Kidney (tissue), 14 donors: Measurements from ENCODE around the gene FAM120A. TPM values are rescaled to one million over a fixed set of nuclear protein-coding genes. Genes with fewer than 3 reads are reported as not detected.

ENCODE experiments used
- DNase-seq, 5 donors: peaks; one replicate each; pipeline ENCODE4 v3.0.0-alpha.2; 2013 to 2020
- FAIRE-seq: peaks from 2 replicates; lab custom pipeline; 2012; peaks lifted over from hg19 to GRCh38; lab: Jason Lieb, UNC
- H3K27ac ChIP-seq, 2 donors: one replicate each; pipeline ENCODE4 v1.7.0; 2013; ENCODE audit warnings: low read depth in 2 of 2, low read length in 2 of 2, inconsistent platforms in 1 of 2
- H3K27me3 ChIP-seq: one replicate; pipeline ENCODE4 v1.7.1; 2013; ENCODE audit warnings: low read length, inconsistent platforms; ENCODE audit not compliant: control insufficient read depth, insufficient read depth
- H3K36me3 ChIP-seq, 3 donors: one replicate each; pipeline versions ENCODE4 v1.7.0 to v1.7.1; 2013; ENCODE audit warnings: low read length in 3 of 3, control low read depth in 1 of 3, inconsistent platforms in 1 of 3; ENCODE audit not compliant: insufficient read depth in 3 of 3, control insufficient read depth in 2 of 3
- H3K4me1 ChIP-seq, 3 donors: one replicate each; pipeline versions ENCODE4 v1.7.0 to v1.7.1; 2013; ENCODE audit warnings: low read length in 3 of 3, inconsistent platforms in 1 of 3, low read depth in 1 of 3; ENCODE audit not compliant: control insufficient read depth in 2 of 3, insufficient read depth in 2 of 3
- H3K4me3 ChIP-seq, 3 donors: one replicate each; pipeline versions ENCODE4 v1.7.0 to v1.8.1; 2013; ENCODE audit warnings: low read length in 3 of 3, control low read depth in 1 of 3, inconsistent platforms in 1 of 3
- H3K9ac ChIP-seq, 3 donors: one replicate each; pipeline versions ENCODE4 v1.7.0 to v1.7.1; 2013; ENCODE audit warnings: low read length in 3 of 3, control low read depth in 1 of 3, inconsistent platforms in 1 of 3
- H3K9me3 ChIP-seq, 3 donors: one replicate each; pipeline versions ENCODE4 v1.7.0 to v1.7.1; 2013; ENCODE audit warnings: low read length in 3 of 3, control low read depth in 1 of 3, inconsistent platforms in 1 of 3; ENCODE audit not compliant: control insufficient read depth in 2 of 3, insufficient read depth in 1 of 3
- intact Hi-C: fragments of 100-400 bp; cut with DNase I; formaldehyde crosslinking; loops from one replicate; pipeline ENCODE4 v1.11.1; 2022
- polyA plus RNA-seq: library from polyadenylated mRNA; stranded (reverse); fragments of 350-450 nt; fragmentation: Illumina TruSeq; extraction: RNeasy Lipid Tissue Mini Kit (QIAGEN cat#74804); gene quantifications from one replicate; pipeline ENCODE4 v1.2.3, GENCODE V29; 2014; ENCODE audit warnings: low read depth, low replicate concordance; ENCODE audit not compliant: insufficient read depth
- total RNA-seq: library from RNA; stranded (reverse); fragmentation: NEBNext Ultra II Directional; extraction: Animal tissue kit (Norgen Biotek cat#: 25700); gene quantifications from one replicate; pipeline ENCODE4 v1.2.1, GENCODE V29; 2021
- TF ChIP-seq, protein P1 (sequence below): IDR thresholded peaks from 3 replicates; pipeline ENCODE4 v1.5.1; 2012; ENCODE audit warnings: mild to moderate bottlenecking, moderate library complexity, borderline replicate concordance; ENCODE audit not compliant: insufficient read depth; ENCODE audit errors: extremely low read depth
- donor health status: control.
- donor health status: control.
- donor health status: control.
- donor health status: control.
- donor health status: control.
- donor health status: DM: yes; HTN: yes; CAD: no.
- donor health status: Normal renal cell carcinoma (clear cell type).

Gene FAM120A
- total and polyA plus RNA-seq, 2 donors from 2014 or later: 43.7 to 127 TPM

- Histone ChIP-seq H3K9me3 (no peaks in the 10 kb centered on the region), H3K4me3 (no peak overlapping the region), H3K4me1 (peaks cover 0 to 4% (median 3%) of the 10 kb centered on the region in 3 donors), H3K27me3 (no peaks in the 10 kb centered on the region), H3K9ac (no peak overlapping the region), H3K27ac (no peak overlapping the region), H3K36me3 (peaks cover 6 to 56% (median 36%) of the 10 kb centered on the region in 3 donors)
- intact Hi-C loops: no loop called here
- DNase-seq (no peak), FAIRE-seq (no peak)
- TF ChIP-seq, protein P1, sequence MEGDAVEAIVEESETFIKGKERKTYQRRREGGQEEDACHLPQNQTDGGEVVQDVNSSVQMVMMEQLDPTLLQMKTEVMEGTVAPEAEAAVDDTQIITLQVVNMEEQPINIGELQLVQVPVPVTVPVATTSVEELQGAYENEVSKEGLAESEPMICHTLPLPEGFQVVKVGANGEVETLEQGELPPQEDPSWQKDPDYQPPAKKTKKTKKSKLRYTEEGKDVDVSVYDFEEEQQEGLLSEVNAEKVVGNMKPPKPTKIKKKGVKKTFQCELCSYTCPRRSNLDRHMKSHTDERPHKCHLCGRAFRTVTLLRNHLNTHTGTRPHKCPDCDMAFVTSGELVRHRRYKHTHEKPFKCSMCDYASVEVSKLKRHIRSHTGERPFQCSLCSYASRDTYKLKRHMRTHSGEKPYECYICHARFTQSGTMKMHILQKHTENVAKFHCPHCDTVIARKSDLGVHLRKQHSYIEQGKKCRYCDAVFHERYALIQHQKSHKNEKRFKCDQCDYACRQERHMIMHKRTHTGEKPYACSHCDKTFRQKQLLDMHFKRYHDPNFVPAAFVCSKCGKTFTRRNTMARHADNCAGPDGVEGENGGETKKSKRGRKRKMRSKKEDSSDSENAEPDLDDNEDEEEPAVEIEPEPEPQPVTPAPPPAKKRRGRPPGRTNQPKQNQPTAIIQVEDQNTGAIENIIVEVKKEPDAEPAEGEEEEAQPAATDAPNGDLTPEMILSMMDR: no peak
These were observed 110.7 kb downstream of the FAM120A start for GRCh38 chr9:93562157-93562556.

- Histone ChIP-seq H3K4me1 (peaks cover 0 to 10% (median 9%) of the 10 kb centered on the region in 3 donors), H3K4me3 (no peak overlapping the region), H3K9ac (no peak overlapping the region), H3K36me3 (peaks cover 6 to 30% (median 18%) of the 10 kb centered on the region in 3 donors), H3K9me3 (no peaks in the 10 kb centered on the region), H3K27me3 (no peaks in the 10 kb centered on the region), H3K27ac (no peak overlapping the region)
- no peak for FAIRE-seq
- intact Hi-C loops: no loop called here
- DNase-seq: no peak
- TF ChIP-seq, protein P1: no peak
These were observed 113.6 kb downstream of the FAM120A start for GRCh38 chr9:93565089-93565488.

GRCh38 chr9:93566408-93567270 is 115.2 kb downstream of the FAM120A start:
- Histone ChIP-seq H3K9ac (peak overlapping the region; percentile 27 to 86 (median 39)), H3K27me3 (no peaks in the 10 kb centered on the region), H3K4me3 (peak overlapping the region; percentile 56 to 73 (median 57)), H3K27ac (peak overlapping the region; percentile 80 to 88), H3K36me3 (peaks cover 6 to 26% (median 18%) of the 10 kb centered on the region in 3 donors), H3K9me3 (no peaks in the 10 kb centered on the region), H3K4me1 (peaks cover 0 to 10% (median 9%) of the 10 kb centered on the region in 3 donors)
- intact Hi-C loops: no loop called here
- TF ChIP-seq, protein P1: peak; percentile 89
- FAIRE-seq: no peak
- DNase-seq: peak; percentile 98 to 99 (median 99)
